Right lobe of liver (tissue), 4 donors: ENCODE data around the gene PAK4.

Experiments
- CTCF ChIP-seq, 4 donors: fragments of 200-600 bp in 3 of 4; fragments of 450-650 bp in 1 of 4; IDR thresholded peaks; one replicate each; pipeline versions ENCODE4 v1.5.1 to v1.8.0; 2016 to 2022; ENCODE audit warnings: antibody characterized with exemption in 4 of 4, mild to moderate bottlenecking in 2 of 4
- POLR2A ChIP-seq: fragments of 450-650 bp; IDR thresholded peaks from one replicate; pipeline ENCODE4 v1.6.1; 2017; ENCODE audit warnings: antibody characterized with exemption, mild to moderate bottlenecking
- donor health status: DM: no; HTN: no; CAD: no.
- donor health status: DM: no; HTN: no; CAD: no.
- donor health status: DM: no; HTN: yes; CAD: no.

GRCh38 chr19:39197808-39198207, 72.2 kb downstream of the PAK4 start:
- TF ChIP-seq CTCF (IDR thresholded peaks at IDR 0.05) (no peak), POLR2A (no peak)
